HEK293T (cell line): ENCODE results near the gene NR1H4.
"Not testable (repeated sequence)": the region's sequence is repeated elsewhere in the genome, so short reads cannot be mapped to it uniquely, and the experiment has no call there.

Experiments used
- CTCF ChIA-PET: fragments of 350-600 bp; formaldehyde crosslinking; extraction: SDS; loops from one replicate; lab custom pipeline; 2021; ENCODE audit warnings: antibody characterized with exemption, inconsistent platforms; lab: Yijun Ruan, JAX
- POLR2A ChIA-PET: fragments of 350-600 bp; formaldehyde crosslinking; extraction: SDS; loops from one replicate; lab custom pipeline; 2020; ENCODE audit warnings: antibody characterized with exemption, inconsistent platforms; lab: Yijun Ruan, JAX
- DNase-seq: peaks from one replicate; pipeline ENCODE4 v3.0.0; 2012; ENCODE audit warnings: mixed read lengths; ENCODE audit errors: extremely low spot score
- ARNT ChIP-seq: fragments of 450-650 bp; IDR thresholded peaks from 2 replicates; pipeline ENCODE4 v1.6.1; 2017; ENCODE audit warnings: mild to moderate bottlenecking
- BHLHE40 ChIP-seq: fragments of 450-650 bp; IDR thresholded peaks from 2 replicates; pipeline ENCODE4 v1.6.1; 2016; ENCODE audit warnings: mild to moderate bottlenecking, moderate library complexity, borderline replicate concordance
- CTBP1 ChIP-seq: fragments of 450-650 bp; IDR thresholded peaks from 2 replicates; pipeline ENCODE4 v1.6.1; 2016; ENCODE audit warnings: borderline replicate concordance
- ELF4 ChIP-seq: fragments of 450-650 bp; IDR thresholded peaks from 2 replicates; pipeline ENCODE4 v1.6.1; 2017; ENCODE audit warnings: antibody characterized with exemption
- FOXA1 ChIP-seq: fragments of 450-650 bp; IDR thresholded peaks from 2 replicates; pipeline ENCODE4 v1.6.1; 2016; ENCODE audit warnings: mild to moderate bottlenecking
- FOXK2 ChIP-seq: fragments of 450-650 bp; IDR thresholded peaks from 2 replicates; pipeline ENCODE4 v1.6.1; 2016; ENCODE audit warnings: mild to moderate bottlenecking
- FOXM1 ChIP-seq: fragments of 450-650 bp; IDR thresholded peaks from 2 replicates; pipeline ENCODE4 v1.6.1; 2017; ENCODE audit warnings: mild to moderate bottlenecking, borderline replicate concordance
- HDGF ChIP-seq: fragments of 450-650 bp; IDR thresholded peaks from 2 replicates; pipeline ENCODE4 v1.6.1; 2017; ENCODE audit warnings: antibody characterized with exemption, borderline replicate concordance
- L3MBTL2 ChIP-seq: fragments of 450-650 bp; conservative IDR thresholded peaks from 2 replicates; pipeline ENCODE4 v1.6.1; 2016; ENCODE audit warnings: mild to moderate bottlenecking
- LEF1 ChIP-seq: fragments of 450-650 bp; IDR thresholded peaks from 2 replicates; pipeline ENCODE4 v1.6.1; 2017; ENCODE audit warnings: mild to moderate bottlenecking, borderline replicate concordance
- NFRKB ChIP-seq: fragments of 450-650 bp; IDR thresholded peaks from 2 replicates; pipeline ENCODE4 v1.6.1; 2016; ENCODE audit warnings: mild to moderate bottlenecking, moderate library complexity
- SP1 ChIP-seq: fragments of 450-650 bp; IDR thresholded peaks from 2 replicates; pipeline ENCODE4 v1.6.1; 2017
- SUZ12 ChIP-seq: fragments of 450-650 bp; IDR thresholded peaks from 2 replicates; pipeline ENCODE4 v1.6.1; 2016; ENCODE audit warnings: mild to moderate bottlenecking
- TARDBP ChIP-seq: fragments of 450-650 bp; IDR thresholded peaks from 2 replicates; pipeline ENCODE4 v1.6.1; 2016
- ZNF384 ChIP-seq: fragments of 450-650 bp; IDR thresholded peaks from 2 replicates; pipeline ENCODE4 v1.6.1; 2016
- TF ChIP-seq, protein P1 (sequence below): fragments of 450-650 bp; IDR thresholded peaks from 2 replicates; pipeline ENCODE4 v1.6.1; 2016

Gene NR1H4

DNA sequence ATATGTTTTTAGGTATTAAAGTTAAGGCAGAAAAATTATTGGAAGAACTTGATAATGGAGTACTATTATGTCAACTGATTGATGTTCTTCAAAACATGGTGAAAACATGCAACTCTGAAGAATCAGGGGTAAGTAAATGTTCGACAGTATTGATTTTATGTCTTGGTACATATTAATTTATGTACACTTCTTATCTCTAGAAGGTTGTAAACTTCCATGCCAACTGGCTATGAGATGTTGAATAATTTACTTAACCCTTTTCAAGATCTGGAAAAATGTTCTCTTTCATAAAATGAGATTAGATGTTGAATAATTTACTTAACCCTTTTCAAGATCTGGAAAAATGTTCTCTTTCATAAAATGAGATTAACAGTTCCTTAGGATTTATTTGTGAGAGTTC is 128.0 kb downstream of the NR1H4 start:
- CTCF ChIA-PET: no interaction called here
- DNase-seq: no peak
- POLR2A ChIA-PET: no interaction called here
- TF ChIP-seq NFRKB (no peak), HDGF (no peak)

DNA sequence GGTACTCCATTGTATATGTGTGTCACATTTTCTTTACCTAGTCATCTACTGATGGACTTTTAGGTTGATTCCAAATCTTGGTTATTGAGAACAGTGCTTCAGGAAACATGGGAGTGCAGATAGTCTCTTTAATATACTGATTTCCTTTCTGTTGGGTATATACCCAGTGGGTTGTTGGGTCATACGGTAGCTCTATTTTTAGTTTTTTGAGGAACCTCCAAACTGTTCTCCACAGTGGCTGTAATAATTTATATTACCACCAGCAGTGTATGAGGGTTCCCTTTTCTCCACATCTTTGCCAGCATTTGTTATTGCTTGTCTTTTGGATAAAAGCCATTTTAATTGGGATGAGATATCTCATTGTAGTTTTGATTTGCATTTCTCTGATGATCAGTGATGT is 129.3 kb downstream of the NR1H4 start:
- POLR2A ChIA-PET, CTCF ChIA-PET, DNase-seq: not testable (repeated sequence)

DNA sequence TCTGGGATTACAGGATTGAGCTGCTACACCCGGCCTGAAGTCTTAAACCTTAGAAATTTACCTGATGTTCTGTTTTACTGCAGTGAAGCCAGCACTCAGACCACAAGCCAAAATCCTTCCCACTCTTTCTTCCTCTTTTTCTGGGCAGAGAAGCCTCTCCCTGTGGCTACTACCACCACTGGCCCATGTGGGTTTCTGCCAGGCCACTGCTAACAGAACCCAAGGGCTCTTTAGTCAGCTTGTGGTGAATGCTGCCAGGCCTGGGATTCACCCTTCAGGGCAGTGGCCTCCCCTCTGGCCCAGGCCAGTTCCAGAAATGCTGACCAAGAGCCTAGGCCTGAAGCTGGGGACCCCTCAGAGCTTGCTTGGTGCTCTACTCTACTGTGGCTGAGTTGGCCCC is 135.1 kb downstream of the NR1H4 start:
- no peak for DNase-seq
- ChIA-PET POLR2A (no interaction called here), CTCF (no interaction called here)
- TF ChIP-seq, protein P1, sequence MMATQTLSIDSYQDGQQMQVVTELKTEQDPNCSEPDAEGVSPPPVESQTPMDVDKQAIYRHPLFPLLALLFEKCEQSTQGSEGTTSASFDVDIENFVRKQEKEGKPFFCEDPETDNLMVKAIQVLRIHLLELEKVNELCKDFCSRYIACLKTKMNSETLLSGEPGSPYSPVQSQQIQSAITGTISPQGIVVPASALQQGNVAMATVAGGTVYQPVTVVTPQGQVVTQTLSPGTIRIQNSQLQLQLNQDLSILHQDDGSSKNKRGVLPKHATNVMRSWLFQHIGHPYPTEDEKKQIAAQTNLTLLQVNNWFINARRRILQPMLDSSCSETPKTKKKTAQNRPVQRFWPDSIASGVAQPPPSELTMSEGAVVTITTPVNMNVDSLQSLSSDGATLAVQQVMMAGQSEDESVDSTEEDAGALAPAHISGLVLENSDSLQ: no peak
- TF ChIP-seq SUZ12 (no peak), LEF1 (no peak), ZNF384 (no peak), FOXM1 (no peak), ELF4 (no peak), ARNT (no peak), CTBP1 (no peak), FOXA1 (no peak), NFRKB (no peak), TARDBP (no peak), SP1 (no peak), L3MBTL2 (no peak), FOXK2 (no peak), HDGF (no peak), BHLHE40 (no peak)

DNA sequence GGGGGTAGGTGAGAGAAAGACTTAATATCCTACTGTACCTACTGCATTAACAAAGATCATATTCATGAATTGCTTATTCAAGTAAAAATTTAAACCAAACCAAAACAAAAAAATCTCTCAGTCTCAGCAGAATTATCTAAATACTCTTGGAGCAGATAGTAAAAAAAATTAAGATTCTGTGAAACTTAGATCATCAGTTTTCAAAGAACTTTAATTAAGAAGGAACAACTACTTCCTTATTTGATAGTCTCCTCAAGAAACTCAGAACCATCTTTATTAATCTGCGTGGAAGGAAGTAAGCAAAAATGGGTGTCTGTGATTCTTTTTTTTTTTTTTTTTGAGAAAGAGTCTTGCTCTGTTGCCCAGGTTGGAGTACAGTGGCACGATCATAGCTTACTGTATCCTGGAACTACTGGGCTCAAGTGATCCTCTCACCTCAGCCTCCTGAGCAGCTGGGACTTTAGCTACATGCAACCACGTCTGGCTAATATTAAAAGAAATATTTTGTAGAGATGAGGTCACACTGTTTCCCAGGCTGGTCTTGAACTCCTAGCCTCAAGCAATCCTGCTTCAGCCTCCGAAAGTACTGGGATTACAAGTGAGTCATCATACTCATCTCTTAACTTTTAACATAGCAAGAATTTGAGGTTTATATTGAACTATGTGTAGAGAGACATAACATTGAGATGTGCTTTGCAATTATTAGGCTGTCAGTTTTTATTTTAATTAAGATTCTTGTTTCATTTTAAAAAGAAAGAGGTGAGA is 137.2 kb downstream of the NR1H4 start:
- ChIA-PET POLR2A (no interaction called here), CTCF (interaction anchor here (0.6 kb wide), 1 partner anchor 221 kb away, joined by 3 read pairs; no protein-coding TSS in a partner anchor)
- no peak for DNase-seq
- TF ChIP-seq NFRKB (no peak), SP1 (no peak), HDGF (no peak), CTBP1 (no peak), FOXM1 (no peak), FOXA1 (no peak), ELF4 (no peak), ARNT (no peak), LEF1 (no peak), BHLHE40 (no peak), ZNF384 (no peak), FOXK2 (no peak)

DNA sequence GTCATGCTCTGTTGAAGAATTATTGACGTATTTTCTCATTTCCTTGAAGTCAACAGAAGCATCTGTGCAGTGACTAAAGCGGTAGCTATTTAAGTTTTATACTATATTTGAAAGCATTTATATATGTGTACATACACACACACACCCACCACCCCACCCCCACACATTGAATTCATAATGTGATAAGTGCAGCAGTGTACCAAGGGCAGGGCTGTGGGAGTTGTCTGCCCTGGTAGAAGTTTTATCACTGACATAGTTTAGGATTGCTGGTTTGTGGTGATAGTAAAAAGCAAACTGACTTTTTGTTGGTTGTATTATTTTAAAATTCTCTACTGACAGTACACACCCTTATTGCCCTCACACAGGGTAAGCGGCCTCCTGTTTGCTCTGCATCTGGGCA is 138.9 kb downstream of the NR1H4 start:
- TF ChIP-seq TARDBP (no peak), LEF1 (no peak), NFRKB (no peak), ELF4 (no peak), ARNT (no peak), CTBP1 (no peak), HDGF (no peak)
- CTCF ChIA-PET: no interaction called here
- POLR2A ChIA-PET: no interaction called here
- no peak for DNase-seq
